B cell (primary cell): ENCODE measurements around the gene CRYBA2. TPM values are rescaled to one million over a fixed set of nuclear protein-coding genes. Genes with fewer than 3 reads are reported as not detected.

ENCODE experiments used
- ATAC-seq: fragments of 200-7000 bp; cut with Tn5 transposase; one replicate; pipeline ENCODE4 v1.10.0; 2021; ENCODE audit warnings: low read depth, mild to moderate bottlenecking, moderate number of reproducible peaks, moderate library complexity
- CTCF ChIA-PET: fragments of 350-600 bp; sonication (Branson Sonifier 250); formaldehyde crosslinking; loops from one replicate; lab custom pipeline; 2021; ENCODE audit warnings: antibody characterized with exemption, inconsistent platforms; lab: Charles Lee
- POLR2A ChIA-PET: fragments of 350-600 bp; sonication (Branson Sonifier 250); formaldehyde crosslinking; loops from one replicate; lab custom pipeline; 2021; ENCODE audit warnings: antibody characterized with exemption; lab: Charles Lee
- DNase-seq: peaks from one replicate; pipeline ENCODE4 v3.0.0; 2013
- H2AFZ ChIP-seq: 2 replicates; pipeline ENCODE4 v1.6.1; 2012; ENCODE audit warnings: mild to moderate bottlenecking, low read depth, low read length; ENCODE audit not compliant: insufficient read depth, poor library complexity, severe bottlenecking
- H3K27ac ChIP-seq, 2 donors: 1 replicate in 1 of 2; 2 replicates in 1 of 2; pipeline ENCODE4 v1.5.1; 2012 to 2013; ENCODE audit warnings: low read length in 2 of 2, mild to moderate bottlenecking in 2 of 2, moderate library complexity in 1 of 2
- H3K27me3 ChIP-seq, 4 experiments: fragments of 200-600 bp in 1 of 4; sonication (generic) in 1 of 4; replicated peaks in 1 of 4; 1 replicate in 2 of 4; 2 replicates in 2 of 4; pipeline versions ENCODE4 v1.6.1 to v1.7.0; 2013 to 2016; ENCODE audit warnings: low read length in 3 of 4, mild to moderate bottlenecking in 2 of 4, mixed read lengths in 1 of 4, moderate library complexity in 1 of 4; ENCODE audit not compliant: insufficient read depth in 4 of 4, control insufficient read depth in 3 of 4; ENCODE audit errors: control extremely low read depth in 1 of 4
- H3K36me3 ChIP-seq, 2 experiments: replicated peaks in 1 of 2; 1 replicate in 1 of 2; 2 replicates in 1 of 2; pipeline versions ENCODE4 v1.6.1 to v1.7.1; 2013; ENCODE audit warnings: low read length in 1 of 2; ENCODE audit not compliant: insufficient read depth in 2 of 2, control insufficient read depth in 1 of 2; ENCODE audit errors: control extremely low read depth in 1 of 2, extremely low read depth in 1 of 2
- H3K4me1 ChIP-seq, 2 donors: fragments of 200-600 bp in 1 of 2; sonication (generic) in 1 of 2; 1 replicate in 1 of 2; 2 replicates in 1 of 2; pipeline versions ENCODE4 v1.5.1 to v1.6.1; 2013 to 2017; ENCODE audit warnings: low read length in 2 of 2; ENCODE audit not compliant: control insufficient read depth in 2 of 2, insufficient read depth in 2 of 2
- H3K4me2 ChIP-seq: replicated peaks from 2 replicates; pipeline ENCODE3; 2012; ENCODE audit warnings: mild to moderate bottlenecking, low read depth, low read length; ENCODE audit not compliant: poor library complexity, severe bottlenecking
- H3K4me3 ChIP-seq, 5 experiments: fragments of 200-600 bp in 1 of 5; sonication (generic) in 1 of 5; 1 replicate in 3 of 5; 2 replicates in 2 of 5; pipeline versions ENCODE4 v1.5.1 to v1.7.0; 2011 to 2016; ENCODE audit warnings: low read length in 4 of 5, mild to moderate bottlenecking in 4 of 5, low read depth in 2 of 5, control low read depth in 1 of 5, moderate library complexity in 1 of 5; ENCODE audit not compliant: insufficient read depth in 1 of 5; ENCODE audit errors: control extremely low read depth in 1 of 5, extremely low read depth in 1 of 5
- H3K79me2 ChIP-seq: fragments of 200-600 bp; sonication (generic); one replicate; pipeline ENCODE4 v1.6.0; 2016; ENCODE audit warnings: low read length; ENCODE audit not compliant: control insufficient read depth, insufficient read depth
- H3K9ac ChIP-seq: fragments of 200-600 bp; sonication (generic); 2 replicates; pipeline ENCODE4 v1.6.1; 2017; ENCODE audit warnings: mild to moderate bottlenecking, low read length, moderate library complexity
- H3K9me3 ChIP-seq, 3 donors: one replicate each; pipeline versions ENCODE4 v1.6.1 to v1.7.1; 2013; ENCODE audit warnings: low read length in 2 of 3; ENCODE audit not compliant: control insufficient read depth in 2 of 3, insufficient read depth in 1 of 3; ENCODE audit errors: control extremely low read depth in 1 of 3
- H4K20me1 ChIP-seq: 2 replicates; pipeline ENCODE4 v1.6.0; 2012; ENCODE audit warnings: mild to moderate bottlenecking, low read length; ENCODE audit not compliant: insufficient read depth, control insufficient read depth, poor library complexity, severe bottlenecking
- H3K27ac Mint-ChIP-seq: one replicate; pipeline ENCODE4 v1.8.0; 2021; ENCODE audit warnings: mixed read lengths
- H3K27me3 Mint-ChIP-seq: one replicate; pipeline ENCODE4 v1.8.0; 2021; ENCODE audit warnings: mixed read lengths
- H3K4me1 Mint-ChIP-seq: one replicate; pipeline ENCODE4 v1.8.0; 2021; ENCODE audit warnings: mixed read lengths
- H3K4me3 Mint-ChIP-seq: one replicate; pipeline ENCODE4 v1.8.0; 2021; ENCODE audit warnings: mixed read lengths
- H3K9me3 Mint-ChIP-seq: one replicate; pipeline ENCODE4 v1.8.0; 2022; ENCODE audit warnings: mixed read lengths; ENCODE audit not compliant: insufficient read depth
- CTCF ChIP-seq: fragments of 200-600 bp; IDR thresholded peaks from one replicate; pipeline ENCODE4 v1.8.0; 2022; ENCODE audit warnings: antibody characterized with exemption, mild to moderate bottlenecking
- EZH2 ChIP-seq: IDR thresholded peaks from 2 replicates; pipeline ENCODE4 v1.6.1; 2012; ENCODE audit warnings: borderline replicate concordance, low read depth, mild to moderate bottlenecking, moderate library complexity, low read length; ENCODE audit not compliant: insufficient read depth, poor library complexity, severe bottlenecking
- WGBS: methylation state at CpG from one replicate; pipeline ENCODE4 v1.1.5; 2013; ENCODE audit warnings: missing lambda C conversion rate; ENCODE audit not compliant: insufficient coverage; 5-methylcytosine and 5-hydroxymethylcytosine counted together
- intact Hi-C: fragments of 100-400 bp; cut with micrococcal nuclease; formaldehyde crosslinking; loops from one replicate; pipeline ENCODE4 v1.10.0; 2022
- polyA plus RNA-seq: library from polyadenylated mRNA; depleted of rRNA; stranded (reverse); fragments of >200 nt; gene quantifications from 2 replicates; pipeline ENCODE4 v1.2.3, GENCODE V29; 2012
- total RNA-seq, 2 donors: library from RNA; stranded (reverse); fragments of 120-200 nt in 1 of 2; gene quantifications; 1 replicate in 1 of 2; 2 replicates in 1 of 2; pipeline versions ENCODE4 v1.2.3 to v1.2.4, GENCODE V29; 2013 to 2022

Gene CRYBA2
- total and polyA plus RNA-seq, 2 donors (not counting 1 experiment from before 2014, with no cell fraction given): not detected

- Histone ChIP-seq H3K79me2 (no peaks in the 10 kb centered on the region), H3K9ac (no peak overlapping the region), H3K9me3 (peaks cover 0 to 39% (median 0%) of the 10 kb centered on the region in 3 donors), H3K27ac (no peak overlapping the region), H3K36me3 (no peaks in the 10 kb centered on the region), H3K4me1 (peaks cover 16 to 45% of the 10 kb centered on the region in 2 donors), H3K4me2 (no peak overlapping the region), H3K4me3 (no peak overlapping the region), H2AFZ (no peak overlapping the region), H4K20me1 (no peaks in the 10 kb centered on the region), H3K27me3 (peaks cover 0 to 95% (median 64%) of the 10 kb centered on the region in 4 experiments)
- no peak for TF ChIP-seq CTCF
- TF ChIP-seq EZH2: no peak
- DNase-seq: no peak
- intact Hi-C loops: no loop called here
- Mint-ChIP-seq H3K4me3 (no peak overlapping the region), H3K27me3 (peaks cover 74% of the 10 kb centered on the region), H3K9me3 (no peaks in the 10 kb centered on the region), H3K4me1 (peaks cover 15% of the 10 kb centered on the region), H3K27ac (no peak overlapping the region)
- ChIA-PET CTCF (interaction anchor here (0.8 to 1.6 kb wide), 2 partner anchors 8 to 111 kb away, joined by 3 to 6 read pairs; no protein-coding TSS in a partner anchor), POLR2A (no interaction called here)
- no CpG with 5 or more reads among the region's 3 CpGs for WGBS
- ATAC-seq: no peak
These were observed 5.1 kb downstream of the CRYBA2 start for GRCh38 chr2:218988164-218988563.

DNA sequence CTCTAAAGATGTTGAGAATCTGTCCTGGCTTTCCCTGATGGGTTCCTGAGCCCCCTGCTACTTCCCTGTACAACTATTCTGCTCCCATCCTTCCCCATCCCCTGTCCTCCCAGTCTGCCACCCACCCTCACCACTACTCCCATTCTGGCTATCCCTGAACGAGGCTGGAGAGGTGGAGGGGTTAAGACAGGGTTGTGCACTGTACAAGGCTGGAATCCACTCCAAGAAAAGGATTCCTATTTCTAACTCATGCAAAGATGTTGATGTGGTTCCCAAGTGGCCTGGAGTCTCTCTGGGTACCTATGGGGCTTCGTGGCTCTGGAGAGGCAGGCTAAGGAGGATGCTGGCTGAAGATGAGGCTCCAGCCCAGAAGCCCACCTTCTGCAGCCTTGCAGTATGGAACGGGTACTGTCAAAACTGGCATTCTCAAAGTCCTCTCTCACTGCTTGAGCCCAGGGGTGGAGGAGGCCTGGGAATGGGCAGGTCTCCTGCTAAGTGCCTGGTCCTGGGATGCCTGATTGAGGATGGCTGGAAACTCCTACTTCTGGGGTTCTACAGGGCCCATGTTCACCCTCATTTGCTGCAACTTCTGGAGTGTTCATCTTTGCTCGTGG is 7.0 kb downstream of the CRYBA2 start:
- Histone ChIP-seq H3K27ac (no peak overlapping the region), H3K4me2 (no peak overlapping the region), H4K20me1 (no peaks in the 10 kb centered on the region), H3K4me1 (peaks cover 22 to 56% of the 10 kb centered on the region in 2 donors), H3K9ac (no peak overlapping the region), H3K27me3 (peaks cover 0 to 93% (median 66%) of the 10 kb centered on the region in 4 experiments), H3K9me3 (peaks cover 0 to 40% (median 0%) of the 10 kb centered on the region in 3 donors), H3K79me2 (no peaks in the 10 kb centered on the region), H3K36me3 (no peaks in the 10 kb centered on the region), H3K4me3 (no peak overlapping the region), H2AFZ (no peak overlapping the region)
- no peak for TF ChIP-seq EZH2
- TF ChIP-seq CTCF: no peak
- CTCF ChIA-PET: interaction anchor here (1.6 kb wide), 1 partner anchor 110 kb away, joined by 6 read pairs; no protein-coding TSS in a partner anchor
- POLR2A ChIA-PET: no interaction called here
- ATAC-seq (no peak), DNase-seq (no peak)
- Mint-ChIP-seq H3K4me1 (peaks cover 20% of the 10 kb centered on the region), H3K4me3 (no peak overlapping the region), H3K27ac (no peak overlapping the region), H3K27me3 (peaks cover 70% of the 10 kb centered on the region), H3K9me3 (no peaks in the 10 kb centered on the region)
- WGBS: 75% methylated on average over 3 of the region's 4 CpGs
- intact Hi-C loops: no loop called here
